22Rv1 (cell line): ENCODE measurements around the gene ZBTB1.

Experiments used
- CTCF ChIP-seq: fragments of 450-650 bp; IDR thresholded peaks from 2 replicates; pipeline ENCODE4 v1.5.1; 2017; ENCODE audit warnings: mild to moderate bottlenecking
- ZFX ChIP-seq: fragments of 450-650 bp; IDR thresholded peaks from 2 replicates; pipeline ENCODE4 v1.6.1; 2017; ENCODE audit warnings: antibody characterized with exemption, borderline replicate concordance

GRCh38 chr14:64561631-64562030 lies 57.1 kb downstream of the ZBTB1 start:
- TF ChIP-seq CTCF (no peak), ZFX (no peak)
